GM13977 (cell line): ENCODE data around the gene PLEKHG5.

Experiments
- DNase-seq: peaks from one replicate; pipeline ENCODE4 v3.0.0; 2012; ENCODE audit warnings: low spot score
- CTCF ChIP-seq: IDR thresholded peaks from 2 replicates; pipeline ENCODE4 v1.5.1; 2012; ENCODE audit warnings: mild to moderate bottlenecking, control low read depth; ENCODE audit not compliant: insufficient read depth; ENCODE audit errors: extremely low read depth, missing control alignments
- in situ Hi-C: fragments of 300-500 bp; cut with MboI; formaldehyde crosslinking; loops from one replicate; pipeline ENCODE4 v1.12.0; 2022; ENCODE audit warnings: low sequenced_read_pairs, low pct_unique_long_range_greater_than_20kb, mixed read lengths, inconsistent platforms; ENCODE audit not compliant: unreplicated experiment

The PLEKHG5 gene

GRCh38 chr1:6423321-6423999, 68.0 kb downstream of the PLEKHG5 start:
- peak; percentile 96 for TF ChIP-seq CTCF
- peak; percentile 91 for DNase-seq
- in situ Hi-C loops: no loop called here

- in situ Hi-C loops: no loop called here
- DNase-seq: no peak
- no peak for TF ChIP-seq CTCF
These were observed 70.2 kb downstream of the PLEKHG5 start for GRCh38 chr1:6421266-6421665.

GRCh38 chr1:6420454-6421042, 70.9 kb downstream of the PLEKHG5 start:
- no peak for TF ChIP-seq CTCF
- in situ Hi-C loops: no loop called here
- DNase-seq: no peak

- peak; percentile 80 for DNase-seq
- no peak for TF ChIP-seq CTCF
- in situ Hi-C loops: loop anchor here (10.0 kb wide), 1 partner anchor 55 kb away; no protein-coding TSS in a partner anchor
These were observed 71.5 kb downstream of the PLEKHG5 start, which contains the start of gene HES2 for GRCh38 chr1:6419804-6420453. HES2 (minus strand) TSS chr1:6419919; CDS start chr1:6419820, 99 bp downstream.

GRCh38 chr1:6419397-6419803, 72.1 kb downstream of the PLEKHG5 start:
- DNase-seq: no peak

More at GRCh38 chr1:6419397-6419803, 72.1 kb downstream of the PLEKHG5 start:
- in situ Hi-C loops: loop anchor here (10.0 kb wide), 1 partner anchor 55 kb away; no protein-coding TSS in a partner anchor
- TF ChIP-seq CTCF: no peak
